NB4 (cell line): ENCODE measurements around the gene RAB25.

Experiments
- MYC ChIP-seq: IDR thresholded peaks from 2 replicates; pipeline ENCODE4 v1.6.1; 2011; ENCODE audit warnings: low read depth, low read length
- POLR2A ChIP-seq: IDR thresholded peaks from 2 replicates; pipeline ENCODE4 v1.6.1; 2011; ENCODE audit warnings: mild to moderate bottlenecking; ENCODE audit not compliant: insufficient read length; ENCODE audit errors: extremely low read depth
- TF ChIP-seq, protein P1 (sequence below): IDR thresholded peaks from one replicate; pipeline ENCODE4 v1.5.1; 2012; ENCODE audit warnings: low read depth, low read length
- TF ChIP-seq, protein P2 (sequence below): IDR thresholded peaks from 2 replicates; pipeline ENCODE4 v1.6.1; 2011; ENCODE audit warnings: low read depth, low read length

DNA sequence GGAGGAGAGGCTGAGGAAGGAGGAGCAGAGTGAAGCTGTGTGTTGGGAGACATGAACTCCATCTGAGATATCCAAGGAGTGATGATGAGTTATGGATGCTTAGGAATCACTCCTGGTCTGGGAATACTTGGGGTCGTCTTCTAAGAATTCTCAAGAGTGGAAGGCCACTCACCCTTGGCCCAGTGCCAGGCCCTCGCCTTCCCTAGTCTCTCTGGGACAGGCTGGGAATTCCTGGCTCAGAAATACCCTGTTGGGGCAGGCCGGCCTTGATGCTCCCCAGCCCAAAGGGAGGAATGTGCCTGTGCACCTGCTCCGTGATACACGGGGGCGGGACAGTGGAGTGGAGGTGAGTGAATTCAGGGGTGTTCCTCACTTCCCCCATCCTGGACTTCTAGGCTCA, 40.9 kb downstream of the RAB25 start:
- TF ChIP-seq, protein P1, sequence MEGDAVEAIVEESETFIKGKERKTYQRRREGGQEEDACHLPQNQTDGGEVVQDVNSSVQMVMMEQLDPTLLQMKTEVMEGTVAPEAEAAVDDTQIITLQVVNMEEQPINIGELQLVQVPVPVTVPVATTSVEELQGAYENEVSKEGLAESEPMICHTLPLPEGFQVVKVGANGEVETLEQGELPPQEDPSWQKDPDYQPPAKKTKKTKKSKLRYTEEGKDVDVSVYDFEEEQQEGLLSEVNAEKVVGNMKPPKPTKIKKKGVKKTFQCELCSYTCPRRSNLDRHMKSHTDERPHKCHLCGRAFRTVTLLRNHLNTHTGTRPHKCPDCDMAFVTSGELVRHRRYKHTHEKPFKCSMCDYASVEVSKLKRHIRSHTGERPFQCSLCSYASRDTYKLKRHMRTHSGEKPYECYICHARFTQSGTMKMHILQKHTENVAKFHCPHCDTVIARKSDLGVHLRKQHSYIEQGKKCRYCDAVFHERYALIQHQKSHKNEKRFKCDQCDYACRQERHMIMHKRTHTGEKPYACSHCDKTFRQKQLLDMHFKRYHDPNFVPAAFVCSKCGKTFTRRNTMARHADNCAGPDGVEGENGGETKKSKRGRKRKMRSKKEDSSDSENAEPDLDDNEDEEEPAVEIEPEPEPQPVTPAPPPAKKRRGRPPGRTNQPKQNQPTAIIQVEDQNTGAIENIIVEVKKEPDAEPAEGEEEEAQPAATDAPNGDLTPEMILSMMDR: no peak
- TF ChIP-seq POLR2A: no peak
- no peak for TF ChIP-seq MYC
- TF ChIP-seq, protein P2, sequence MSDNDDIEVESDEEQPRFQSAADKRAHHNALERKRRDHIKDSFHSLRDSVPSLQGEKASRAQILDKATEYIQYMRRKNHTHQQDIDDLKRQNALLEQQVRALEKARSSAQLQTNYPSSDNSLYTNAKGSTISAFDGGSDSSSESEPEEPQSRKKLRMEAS: no peak
